Trophoblast cell (in vitro differentiated cells and primary cell): ENCODE data around the gene CPEB3.

Experiments
- DNase-seq, 2 donors: peaks; one replicate each; pipeline ENCODE4 v3.0.0-alpha.2; 2016
- H2AFZ ChIP-seq: 2 replicates; pipeline ENCODE4 v1.6.1; 2013; ENCODE audit warnings: low read length, moderate library complexity, mild to moderate bottlenecking; ENCODE audit not compliant: insufficient read depth, poor library complexity
- H2AK5ac ChIP-seq: 2 replicates; pipeline ENCODE4 v1.6.1; 2013; ENCODE audit warnings: mild to moderate bottlenecking, low read length
- H2BK120ac ChIP-seq: 2 replicates; pipeline ENCODE4 v1.6.1; 2013; ENCODE audit warnings: low read length, mild to moderate bottlenecking, moderate library complexity; ENCODE audit not compliant: insufficient read depth, poor library complexity
- H2BK12ac ChIP-seq: 2 replicates; pipeline ENCODE4 v1.6.1; 2013; ENCODE audit warnings: mild to moderate bottlenecking, low read length, moderate library complexity
- H2BK5ac ChIP-seq: 2 replicates; pipeline ENCODE4 v1.6.1; 2013; ENCODE audit warnings: low read length, low read depth, moderate library complexity, mild to moderate bottlenecking; ENCODE audit not compliant: poor library complexity
- H3K14ac ChIP-seq: 2 replicates; pipeline ENCODE4 v1.6.1; 2013; ENCODE audit warnings: mild to moderate bottlenecking, low read length
- H3K18ac ChIP-seq: 2 replicates; pipeline ENCODE4 v1.6.1; 2013; ENCODE audit warnings: mild to moderate bottlenecking, low read length
- H3K23ac ChIP-seq: 2 replicates; pipeline ENCODE4 v1.6.1; 2013; ENCODE audit warnings: low read length
- H3K27ac ChIP-seq: 2 replicates; pipeline ENCODE4 v1.5.1; 2013; ENCODE audit warnings: low read depth, mild to moderate bottlenecking, inconsistent platforms, low read length, moderate library complexity
- H3K27me3 ChIP-seq: 2 replicates; pipeline ENCODE4 v1.6.1; 2013; ENCODE audit warnings: inconsistent platforms, mild to moderate bottlenecking, low read length, moderate library complexity; ENCODE audit not compliant: insufficient read depth
- H3K36me3 ChIP-seq, 2 experiments: 1 replicate in 1 of 2; 2 replicates in 1 of 2; pipeline ENCODE4 v1.6.1; 2013; ENCODE audit warnings: low read length in 2 of 2, mild to moderate bottlenecking in 2 of 2, moderate library complexity in 1 of 2; ENCODE audit not compliant: insufficient read depth in 2 of 2, control insufficient read depth in 1 of 2
- H3K4ac ChIP-seq: 2 replicates; pipeline ENCODE4 v1.6.1; 2013; ENCODE audit warnings: low read depth, mild to moderate bottlenecking, low read length, moderate library complexity
- H3K4me1 ChIP-seq, 2 experiments: 1 replicate in 1 of 2; 2 replicates in 1 of 2; pipeline ENCODE4 v1.6.1; 2013; ENCODE audit warnings: low read length in 2 of 2, mild to moderate bottlenecking in 2 of 2, moderate library complexity in 1 of 2; ENCODE audit not compliant: insufficient read depth in 2 of 2, control insufficient read depth in 1 of 2
- H3K4me2 ChIP-seq: 2 replicates; pipeline ENCODE4 v1.6.1; 2013; ENCODE audit warnings: inconsistent platforms, mild to moderate bottlenecking, low read length, moderate library complexity
- H3K4me3 ChIP-seq: 2 replicates; pipeline ENCODE4 v1.5.1; 2013; ENCODE audit warnings: mild to moderate bottlenecking, low read depth, low read length, inconsistent platforms
- H3K79me1 ChIP-seq: one replicate; pipeline ENCODE4 v1.6.1; 2013; ENCODE audit warnings: low read length
- H3K79me2 ChIP-seq: 2 replicates; pipeline ENCODE4 v1.6.1; 2013; ENCODE audit warnings: low read length, mild to moderate bottlenecking; ENCODE audit not compliant: control insufficient read depth, insufficient read depth, poor library complexity
- H3K9ac ChIP-seq: 2 replicates; pipeline ENCODE4 v1.6.1; 2013; ENCODE audit warnings: mild to moderate bottlenecking, low read length
- H3K9me3 ChIP-seq: 2 replicates; pipeline ENCODE4 v1.6.1; 2013; ENCODE audit warnings: low read depth, mild to moderate bottlenecking, control low read depth, inconsistent platforms, low read length; ENCODE audit not compliant: insufficient read depth
- H4K12ac ChIP-seq: 2 replicates; pipeline ENCODE4 v1.6.1; 2013; ENCODE audit warnings: low read depth, mild to moderate bottlenecking, low read length, moderate library complexity
- H4K8ac ChIP-seq: 2 replicates; pipeline ENCODE4 v1.6.1; 2013; ENCODE audit warnings: low read depth, mild to moderate bottlenecking, low read length, moderate library complexity
- H4K91ac ChIP-seq: one replicate; pipeline ENCODE4 v1.6.1; 2013; ENCODE audit warnings: low read depth, mild to moderate bottlenecking, low read length, moderate library complexity
- WGBS: extraction: QIAGEN DNeasy Blood & Tissue Kit; methylation state at CpG from one replicate; pipeline ENCODE4 v1.1.7; 2013; ENCODE audit warnings: missing lambda C conversion rate; ENCODE audit not compliant: insufficient read length, insufficient coverage; ENCODE audit errors: extremely low coverage; 5-methylcytosine and 5-hydroxymethylcytosine counted together

The CPEB3 gene

DNA sequence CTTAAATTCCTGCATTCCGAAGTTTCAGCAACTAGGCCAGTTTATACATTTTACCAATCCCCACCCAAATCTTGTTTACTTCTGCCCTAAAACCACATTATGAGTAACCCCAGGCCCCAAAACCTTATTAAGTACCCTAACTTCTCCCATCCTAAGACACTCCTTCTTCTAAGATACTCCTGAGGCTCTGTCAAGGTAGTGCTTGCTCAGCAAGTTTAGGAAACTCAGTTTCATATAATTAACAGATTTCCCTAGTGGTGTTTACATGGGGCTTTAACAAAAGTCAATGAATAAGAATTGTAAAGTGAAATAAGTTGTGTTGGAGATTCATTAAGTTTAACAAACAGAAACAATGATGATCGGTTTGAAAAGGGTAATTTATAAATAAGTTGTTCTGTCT lies 77.8 kb downstream of the CPEB3 start:
- DNase-seq, result no peak
- no peak overlapping the region for H3K14ac ChIP-seq
- H4K12ac ChIP-seq, result no peak overlapping the region
- no peak overlapping the region for H3K4ac ChIP-seq
- no peak overlapping the region for H3K4me2 ChIP-seq
- H2BK5ac ChIP-seq, result no peak overlapping the region
- no peak overlapping the region for H4K8ac ChIP-seq
- no peak overlapping the region for H2AFZ ChIP-seq
- H3K9me3 ChIP-seq, result no peaks in the 10 kb centered on the region
- no peaks in the 10 kb centered on the region for H3K36me3 ChIP-seq
- no peaks in the 10 kb centered on the region for H3K4me1 ChIP-seq
- H2BK12ac ChIP-seq, result no peak overlapping the region
- H4K91ac ChIP-seq, result no peak overlapping the region
- H3K79me1 ChIP-seq, result no peaks in the 10 kb centered on the region
- H3K27me3 ChIP-seq, result no peaks in the 10 kb centered on the region
- H3K27ac ChIP-seq, result no peak overlapping the region
- no peak overlapping the region for H3K23ac ChIP-seq
- WGBS, result 100% methylated on average over 1 of the region's 2 CpGs
- H3K4me3 ChIP-seq, result no peak overlapping the region
- no peak overlapping the region for H3K18ac ChIP-seq
- H3K9ac ChIP-seq, result no peak overlapping the region
- no peak overlapping the region for H2AK5ac ChIP-seq
- H3K79me2 ChIP-seq, result no peaks in the 10 kb centered on the region
- no peak overlapping the region for H2BK120ac ChIP-seq

DNA sequence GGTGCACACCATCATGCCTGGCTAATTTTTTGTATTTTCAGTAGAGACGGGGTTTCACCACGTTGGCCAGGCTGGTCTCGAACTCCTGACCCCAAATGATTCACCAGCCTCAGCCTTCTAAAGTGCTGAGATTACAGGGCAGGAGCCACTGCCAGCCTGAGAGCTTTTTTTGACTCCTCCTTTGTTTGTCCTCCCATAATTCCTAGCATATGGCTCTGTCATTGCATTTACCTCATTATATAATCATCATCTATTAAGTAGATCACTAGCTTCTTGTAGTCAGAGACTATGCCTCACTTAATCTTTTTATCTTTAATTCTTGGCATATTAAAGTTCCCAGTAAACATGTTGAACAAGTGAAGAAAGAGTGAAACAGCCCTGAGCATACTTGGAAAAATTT lies 82.1 kb downstream of the CPEB3 start:
- H3K14ac ChIP-seq, result no peak overlapping the region
- no peaks in the 10 kb centered on the region for H3K9me3 ChIP-seq
- no peak overlapping the region for H2BK12ac ChIP-seq
- no peaks in the 10 kb centered on the region for H3K27me3 ChIP-seq
- no peak overlapping the region for H4K91ac ChIP-seq
- H2BK120ac ChIP-seq, result no peak overlapping the region
- H3K79me1 ChIP-seq, result no peaks in the 10 kb centered on the region
- no peak overlapping the region for H3K23ac ChIP-seq
- no peak overlapping the region for H4K12ac ChIP-seq
- no peak overlapping the region for H2AK5ac ChIP-seq
- H4K8ac ChIP-seq, result no peak overlapping the region
- H3K79me2 ChIP-seq, result no peaks in the 10 kb centered on the region
- no peak overlapping the region for H2AFZ ChIP-seq
- H3K18ac ChIP-seq, result no peak overlapping the region
- H3K4me2 ChIP-seq, result no peak overlapping the region
- DNase-seq, result no peak
- no peaks in the 10 kb centered on the region for H3K36me3 ChIP-seq
- H3K4me3 ChIP-seq, result no peak overlapping the region
- H3K27ac ChIP-seq, result no peak overlapping the region
- no peaks in the 10 kb centered on the region for H3K4me1 ChIP-seq
- no peak overlapping the region for H3K9ac ChIP-seq
- WGBS, result no CpG with 5 or more reads among the region's 3 CpGs
- H2BK5ac ChIP-seq, result no peak overlapping the region
- no peak overlapping the region for H3K4ac ChIP-seq

DNA sequence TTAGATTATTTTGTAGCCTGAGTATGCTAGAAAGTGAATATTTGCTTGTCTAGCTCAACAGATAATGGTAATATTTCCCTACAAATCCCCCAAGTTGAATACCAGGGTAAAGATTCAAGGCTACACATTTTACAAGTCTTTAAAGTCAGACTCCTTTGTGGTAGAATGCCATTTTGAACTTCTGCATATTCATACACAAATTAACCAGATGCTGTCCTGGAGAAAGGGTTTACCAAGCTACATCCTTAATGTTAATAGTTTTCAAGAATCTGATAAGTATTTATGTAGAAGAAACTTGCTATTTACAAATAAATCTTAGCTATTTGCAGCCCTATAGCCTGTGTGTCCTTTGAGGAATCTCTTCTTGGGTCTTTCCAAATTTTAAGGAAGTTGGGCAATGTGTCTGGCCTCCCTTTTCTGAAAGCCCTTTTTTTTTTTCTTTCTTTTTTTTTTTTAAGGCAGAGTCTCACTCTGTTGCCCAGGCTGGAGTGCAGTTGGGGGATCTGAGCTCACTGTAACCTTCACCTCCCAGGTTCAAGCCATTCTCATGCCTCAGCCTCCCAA lies 82.6 kb downstream of the CPEB3 start:
- no peak overlapping the region for H3K27ac ChIP-seq

DNA sequence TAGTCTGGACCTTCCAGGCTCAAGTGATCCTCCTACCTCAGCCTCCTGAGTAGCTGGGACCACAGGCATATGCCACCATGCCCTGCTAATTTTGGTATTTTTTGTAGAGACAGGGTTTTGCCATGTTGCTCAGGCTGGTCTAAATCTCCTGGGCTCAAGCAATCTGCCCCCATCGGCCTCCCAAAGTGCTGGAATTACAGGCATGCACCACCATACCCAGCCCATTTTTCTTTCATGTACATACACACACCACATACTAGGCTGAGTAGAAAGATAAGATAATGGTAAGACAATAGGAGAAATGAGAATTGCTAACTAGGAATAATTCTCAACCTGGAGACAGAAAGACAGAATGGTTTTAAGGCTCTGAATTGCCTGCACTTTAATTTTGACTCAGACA lies 83.8 kb downstream of the CPEB3 start:
- Histone ChIP-seq H4K91ac (no peak overlapping the region), H4K12ac (no peak overlapping the region), H3K4me1 (no peaks in the 10 kb centered on the region), H3K23ac (no peak overlapping the region), H3K27me3 (no peaks in the 10 kb centered on the region), H3K18ac (no peak overlapping the region), H3K14ac (no peak overlapping the region), H3K9ac (no peak overlapping the region), H2BK120ac (no peak overlapping the region), H3K27ac (no peak overlapping the region), H3K4ac (no peak overlapping the region), H4K8ac (no peak overlapping the region), H3K9me3 (no peaks in the 10 kb centered on the region), H2BK12ac (no peak overlapping the region), H3K4me2 (no peak overlapping the region), H3K36me3 (no peaks in the 10 kb centered on the region), H3K79me2 (no peaks in the 10 kb centered on the region), H2AFZ (no peak overlapping the region), H3K4me3 (no peak overlapping the region), H2AK5ac (no peak overlapping the region), H3K79me1 (no peaks in the 10 kb centered on the region), H2BK5ac (no peak overlapping the region)
- no CpG with 5 or more reads among the region's 1 CpG for WGBS
- peak; percentile 66 to 75 for DNase-seq

More for the DNA sequence above, 82.6 kb downstream of the CPEB3 start:
- Histone ChIP-seq H2AK5ac (no peak overlapping the region), H3K36me3 (no peaks in the 10 kb centered on the region), H3K4ac (no peak overlapping the region), H3K14ac (no peak overlapping the region), H4K12ac (no peak overlapping the region), H3K79me1 (no peaks in the 10 kb centered on the region), H2BK5ac (no peak overlapping the region), H2BK12ac (no peak overlapping the region), H3K4me2 (no peak overlapping the region), H3K18ac (no peak overlapping the region), H3K4me1 (no peaks in the 10 kb centered on the region), H2BK120ac (no peak overlapping the region), H3K79me2 (no peaks in the 10 kb centered on the region), H4K8ac (no peak overlapping the region), H4K91ac (no peak overlapping the region), H3K23ac (no peak overlapping the region), H3K27me3 (no peaks in the 10 kb centered on the region), H2AFZ (no peak overlapping the region), H3K9me3 (no peaks in the 10 kb centered on the region), H3K9ac (no peak overlapping the region), H3K4me3 (no peak overlapping the region)
- DNase-seq, result no peak
